ENCODE measurements around the gene ACTN4.

The ACTN4 gene

GRCh38 chr19:38660724-38661123 is 13.3 kb downstream of the ACTN4 start:
- no peak for DNase-seq (ENCODE audit: low read depth in 2 of 2, low spot score in 1 of 2)

DNA sequence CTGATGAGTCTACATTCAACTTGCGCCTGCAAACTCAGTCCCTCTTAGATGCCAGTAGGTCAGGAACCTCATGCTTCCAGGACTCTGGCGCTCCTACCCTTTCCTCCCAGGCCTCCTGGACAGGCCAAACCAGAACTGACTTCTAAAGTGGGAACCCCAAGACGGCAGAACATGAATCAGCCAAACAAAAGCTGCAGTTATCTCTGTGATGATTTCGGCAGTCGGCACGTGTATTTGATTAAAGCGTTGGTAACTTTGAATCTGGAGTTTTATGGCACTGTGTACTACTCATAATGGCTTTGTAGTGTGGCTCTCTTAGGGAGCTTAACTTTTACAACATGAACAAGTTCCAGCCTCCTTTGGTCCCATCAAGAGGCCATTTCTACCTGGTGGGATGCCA is 13.7 kb downstream of the ACTN4 start:
- no peak for DNase-seq (ENCODE audit: low read depth in 2 of 2, low spot score in 1 of 2)

- no peak for DNase-seq (ENCODE audit: low read depth in 2 of 2, low spot score in 1 of 2)
Observed at GRCh38 chr19:38661996-38662395, 14.5 kb downstream of the ACTN4 start.

DNA sequence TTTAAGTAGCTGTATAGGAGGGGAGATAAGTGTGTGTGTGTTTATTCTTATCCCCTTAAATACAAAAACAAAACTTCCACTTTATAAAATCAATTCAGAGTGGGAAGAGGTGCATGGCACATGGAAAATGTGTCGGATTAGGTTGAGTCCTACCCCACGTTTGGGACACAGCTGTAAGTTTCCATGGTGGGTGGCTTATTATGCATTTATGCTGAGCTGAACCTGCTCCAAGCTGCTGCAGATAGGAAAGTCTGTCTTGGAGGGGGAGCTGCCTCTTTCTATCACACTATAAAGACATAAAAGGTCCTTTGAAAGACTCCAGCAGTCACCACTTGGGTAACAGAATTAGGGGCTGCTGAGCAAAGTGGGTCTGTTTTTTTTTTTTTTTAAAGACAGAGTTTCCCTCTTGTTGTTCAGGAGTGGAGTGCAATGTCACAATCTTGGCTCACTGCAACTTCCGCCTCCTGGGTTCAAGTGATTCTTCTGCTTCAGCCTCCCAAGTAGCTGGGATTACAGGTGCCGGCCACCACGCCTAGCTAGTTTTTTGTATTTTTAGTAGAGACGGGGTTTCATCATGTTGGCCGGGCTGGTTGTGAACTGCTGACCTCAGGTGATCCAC is 15.2 kb downstream of the ACTN4 start:
- DNase-seq (ENCODE audit: low read depth in 2 of 2, low spot score in 1 of 2) = no peak

DNA sequence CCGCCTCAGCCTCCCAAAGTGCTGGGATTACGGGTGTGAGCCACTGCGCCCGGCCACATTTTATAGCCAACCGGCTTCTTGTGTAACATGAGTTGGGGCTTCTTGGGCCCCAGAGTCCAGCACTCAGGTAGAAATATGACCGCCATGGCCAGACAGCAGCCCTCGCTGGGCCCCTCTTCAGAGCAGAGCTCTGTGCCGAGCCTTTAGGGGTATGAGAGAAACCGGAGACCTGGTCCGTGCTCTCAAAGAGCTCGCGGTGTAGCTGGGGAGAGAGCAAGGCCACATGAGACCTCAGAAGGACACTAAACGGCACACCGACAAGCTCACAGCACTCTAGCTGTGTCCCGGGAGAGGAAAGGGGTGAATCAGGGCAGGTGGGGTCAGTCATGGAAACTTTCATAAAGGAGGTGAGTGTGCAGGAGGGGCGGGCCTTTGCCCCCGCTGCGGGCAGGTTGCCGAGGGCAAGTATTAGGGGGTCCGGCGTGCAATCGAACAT is 15.8 kb downstream of the ACTN4 start:
- DNase-seq (ENCODE audit: low read depth in 2 of 2, low spot score in 1 of 2) = no peak

DNA sequence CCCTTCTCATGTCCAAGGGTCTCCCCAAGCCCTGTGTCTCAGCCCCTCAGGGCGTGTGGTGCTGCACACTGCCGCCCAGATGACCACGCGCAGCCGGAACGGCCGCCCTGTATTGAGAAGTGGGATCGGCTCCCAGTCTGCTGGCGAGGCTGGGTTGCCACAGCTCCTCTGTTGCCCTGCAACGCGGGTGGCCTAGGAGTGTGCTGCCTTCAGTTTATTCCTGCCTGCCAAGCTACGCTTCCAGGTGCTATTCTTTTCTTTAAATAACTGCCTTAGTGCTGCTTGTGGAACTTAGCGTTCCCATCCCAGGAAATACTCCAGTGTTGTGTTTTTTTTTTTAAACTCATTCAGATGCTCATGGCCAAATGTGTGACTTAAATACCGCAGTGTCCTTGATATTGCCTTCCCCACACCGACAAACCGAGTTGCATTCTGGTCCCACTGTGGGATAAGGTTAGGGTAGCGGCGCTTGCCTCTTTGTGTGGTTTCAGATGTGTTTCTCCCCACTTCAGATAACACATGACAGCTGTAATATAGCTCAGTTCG is 16.6 kb downstream of the ACTN4 start:
- DNase-seq (ENCODE audit: low read depth in 2 of 2, low spot score in 1 of 2) = no peak

DNA sequence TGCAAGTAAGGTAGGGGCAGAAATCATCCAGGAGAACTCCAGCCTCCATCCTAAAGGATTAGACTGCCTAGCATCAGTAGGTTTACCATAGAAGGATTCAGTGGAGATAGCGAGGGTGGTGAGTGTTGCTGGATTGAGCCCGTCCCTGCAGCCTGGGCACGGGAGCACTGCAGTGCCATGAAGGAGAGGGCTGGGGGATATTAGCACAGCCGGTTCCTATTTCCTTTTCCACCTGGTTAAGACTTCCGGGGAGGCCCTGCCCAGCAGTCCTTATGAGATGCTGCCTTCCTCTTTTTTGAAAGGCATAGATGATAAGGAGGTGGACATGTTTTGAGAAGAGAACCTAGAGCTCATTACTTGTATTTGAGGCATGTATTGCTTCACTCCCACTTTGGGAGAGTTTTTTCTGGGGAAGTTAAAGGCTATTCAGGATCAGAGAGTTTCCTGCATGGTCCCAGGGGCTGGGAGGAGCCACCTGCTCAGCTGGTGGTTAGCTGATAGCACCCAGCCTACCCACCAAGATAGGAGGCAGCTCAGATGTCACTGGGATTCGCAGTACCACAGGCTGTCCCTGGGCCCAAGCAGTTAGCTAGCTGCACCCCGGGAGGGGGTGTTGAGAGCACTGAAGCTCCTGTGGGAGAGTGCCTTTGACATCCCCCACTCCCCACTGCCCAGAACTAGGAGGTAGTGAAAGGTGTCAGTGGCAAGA is 17.2 kb downstream of the ACTN4 start:
- DNase-seq (ENCODE audit: low read depth in 2 of 2, low spot score in 1 of 2) = no peak

DNA sequence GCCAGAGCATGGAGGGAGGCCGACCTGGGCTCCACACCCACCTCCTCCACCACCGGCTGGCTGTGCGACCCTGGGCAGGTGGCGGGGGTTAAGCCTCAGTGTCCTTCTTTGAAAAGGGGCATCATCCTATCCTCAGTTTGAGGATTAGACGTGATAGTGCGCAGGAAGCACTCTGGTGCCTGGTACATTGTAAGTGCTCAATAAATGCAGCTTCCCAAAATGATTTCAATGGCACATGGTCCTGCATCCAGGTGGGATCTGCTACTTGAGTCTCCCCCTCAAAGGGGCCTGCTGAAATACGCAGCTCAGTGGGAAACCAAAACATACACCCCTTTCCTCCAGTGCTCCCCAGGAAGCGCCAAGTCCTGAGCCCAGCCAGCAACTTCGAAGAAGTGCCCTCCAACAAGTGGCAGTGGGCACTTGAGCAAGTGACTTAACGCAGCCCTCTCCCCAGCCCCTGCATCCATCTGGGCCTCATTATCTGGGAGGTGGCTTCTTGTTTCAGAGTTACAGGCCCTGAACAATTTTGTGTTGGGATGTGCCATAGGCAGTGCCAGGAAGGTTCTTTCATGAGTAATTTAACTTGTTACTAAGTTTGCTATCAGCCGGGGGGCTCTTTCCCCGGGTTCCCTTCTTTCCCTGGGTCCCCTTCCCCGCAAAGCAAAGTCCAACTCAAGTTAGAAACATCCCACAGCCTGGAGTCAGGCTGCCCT is 17.9 kb downstream of the ACTN4 start:
- DNase-seq (ENCODE audit: low read depth in 2 of 2, low spot score in 1 of 2) = no peak

DNA sequence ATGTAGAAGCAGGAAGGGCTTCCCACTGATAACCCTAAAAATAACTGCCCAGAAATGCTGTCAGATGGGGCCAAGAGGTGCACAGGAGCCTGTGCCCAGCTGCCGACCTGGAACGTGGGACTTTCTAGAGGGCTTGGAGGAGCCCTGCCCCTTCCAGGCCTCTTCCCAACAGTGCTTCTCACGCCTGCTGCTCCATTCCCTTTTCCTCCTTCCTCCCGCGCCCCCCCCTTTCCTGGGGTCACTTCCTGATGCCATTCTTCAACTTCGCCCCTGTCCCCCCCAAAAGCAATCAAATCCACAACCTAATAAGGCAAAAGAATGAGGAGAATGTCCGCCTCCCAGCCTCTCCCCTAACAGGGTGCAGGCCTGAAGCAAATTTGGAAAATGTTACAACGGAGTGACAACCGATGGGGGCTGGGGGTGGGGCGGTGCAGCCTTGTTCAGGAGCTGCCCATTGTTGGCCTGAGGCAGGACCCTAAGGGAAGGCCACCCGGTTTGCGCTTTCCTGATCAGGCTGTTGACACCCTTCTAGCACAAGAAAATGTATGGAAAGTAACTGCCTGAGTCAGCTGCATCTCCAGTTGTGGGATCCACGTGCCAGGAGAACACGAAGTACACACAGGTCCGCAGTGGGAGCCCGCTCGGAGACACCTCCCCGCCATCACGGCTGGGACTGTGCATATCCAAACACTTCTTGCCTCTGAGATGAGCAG is 18.7 kb downstream of the ACTN4 start:
- DNase-seq (ENCODE audit: low read depth in 2 of 2, low spot score in 1 of 2) = no peak

GRCh38 chr19:38666663-38667511 is 19.4 kb downstream of the ACTN4 start:
- no peak for DNase-seq (ENCODE audit: low read depth in 2 of 2, low spot score in 1 of 2)

DNA sequence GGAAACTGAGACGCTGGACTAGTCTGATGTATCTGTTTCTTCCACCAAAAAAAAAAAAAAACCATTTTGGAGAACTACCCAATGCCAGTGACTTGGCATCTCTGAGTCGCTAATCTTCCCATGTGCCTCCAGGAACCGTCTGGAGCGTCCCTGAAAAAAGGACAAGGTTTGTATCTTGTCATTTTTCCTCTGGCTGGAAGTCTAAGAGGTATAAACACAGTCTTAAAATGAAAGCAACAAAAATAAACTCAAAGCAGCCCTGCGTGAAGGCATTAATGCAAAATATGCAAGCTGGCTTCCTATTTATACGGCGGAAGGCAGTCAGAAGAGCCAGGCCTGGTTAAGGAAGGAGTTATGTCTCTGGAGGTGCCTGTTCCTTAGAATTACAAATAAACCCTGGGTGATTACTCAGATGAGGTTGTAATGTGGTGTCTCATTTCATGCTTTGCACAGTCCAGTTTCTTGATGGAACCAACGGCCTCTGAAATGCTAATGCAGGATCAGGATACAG is 20.3 kb downstream of the ACTN4 start:
- DNase-seq (ENCODE audit: low read depth in 2 of 2, low spot score in 1 of 2) = no peak

DNA sequence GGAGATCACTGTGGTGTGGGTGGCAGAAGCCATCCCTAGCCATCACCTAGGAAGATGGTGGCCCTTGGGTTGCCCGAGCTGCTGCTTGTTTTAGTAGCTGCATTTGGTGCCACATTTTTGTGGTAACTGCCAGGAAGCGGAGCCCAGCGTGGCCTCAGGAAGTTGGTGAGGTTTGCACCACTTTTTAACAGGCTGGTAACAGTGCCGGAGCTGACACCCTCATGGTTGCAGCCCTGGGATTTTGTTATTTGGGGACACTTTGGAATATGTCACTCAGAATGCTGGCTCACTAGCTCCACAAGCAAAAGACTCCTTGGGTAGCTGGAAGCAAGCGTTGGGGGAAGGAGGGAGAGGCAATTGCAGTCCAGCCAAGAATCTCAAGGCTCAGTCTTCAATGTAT is 22.1 kb downstream of the ACTN4 start:
- no peak for DNase-seq (ENCODE audit: low read depth in 2 of 2, low spot score in 1 of 2)

DNA sequence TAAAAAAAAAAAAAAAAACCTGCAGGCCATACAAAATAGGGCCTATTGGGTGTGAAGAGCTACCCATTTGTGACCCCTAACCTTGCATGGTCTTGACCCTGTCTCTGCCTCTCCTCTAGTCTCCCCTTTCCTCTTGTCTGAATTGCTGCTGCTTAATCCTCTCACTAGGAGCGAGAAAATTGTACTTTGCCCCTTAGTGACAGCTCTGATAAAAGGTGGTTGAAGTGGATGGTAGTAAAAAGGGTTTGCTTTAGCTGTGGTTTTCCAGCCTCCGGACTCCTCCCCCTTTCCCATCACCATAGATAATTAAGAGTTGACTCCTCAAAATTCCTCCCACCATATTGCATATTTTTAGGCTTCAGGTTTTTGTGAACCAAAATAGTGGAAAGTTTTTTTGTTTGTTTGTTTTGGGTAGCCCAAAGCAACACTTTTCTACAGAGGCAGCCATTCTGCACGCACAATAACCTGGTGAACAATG is 23.5 kb downstream of the ACTN4 start:
- DNase-seq (ENCODE audit: low read depth in 2 of 2, low spot score in 1 of 2) = no peak

- no peak for DNase-seq (ENCODE audit: low read depth in 2 of 2, low spot score in 1 of 2)
Observed at GRCh38 chr19:38671654-38672053, 24.2 kb downstream of the ACTN4 start.

- DNase-seq (ENCODE audit: low read depth in 2 of 2, low spot score in 1 of 2) = no peak
Observed at GRCh38 chr19:38673030-38673429, 25.6 kb downstream of the ACTN4 start.

DNA sequence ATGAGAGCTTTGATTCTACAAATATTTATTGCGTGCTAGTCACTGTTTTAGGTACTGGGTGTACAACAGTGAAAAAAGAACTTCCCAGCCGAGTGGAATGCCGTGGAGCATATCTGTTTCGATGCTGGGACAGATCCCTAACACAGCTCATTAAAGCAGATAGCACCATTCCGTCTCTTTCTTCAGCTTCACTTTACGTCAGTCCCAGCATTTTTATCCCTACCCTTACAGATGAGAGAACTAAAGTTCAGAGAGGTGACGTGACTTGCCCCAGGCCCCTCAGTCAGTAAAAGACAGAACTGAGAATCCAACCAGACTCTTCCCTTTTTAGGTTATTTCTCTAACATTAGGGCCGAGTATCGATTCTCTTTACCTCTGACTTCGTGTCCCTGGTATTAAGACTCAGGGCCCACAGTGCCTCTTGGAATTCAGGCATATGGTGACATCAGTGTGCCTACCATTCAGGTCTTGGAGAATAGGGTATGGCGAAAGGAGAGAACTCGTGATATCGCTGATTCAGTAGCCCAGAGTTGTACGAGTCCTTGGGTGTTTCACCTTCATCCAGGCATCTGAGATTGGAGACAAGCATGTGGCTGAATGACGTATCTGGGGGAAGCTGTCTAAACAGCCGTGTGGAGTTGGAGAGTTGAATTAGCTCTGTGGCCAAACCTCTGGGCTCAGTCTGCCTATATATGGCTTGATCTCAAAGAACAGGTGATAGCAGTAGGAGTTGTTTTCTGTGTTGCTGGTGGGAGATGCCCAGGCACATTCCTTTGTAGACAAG is 27.1 kb downstream of the ACTN4 start:
- DNase-seq (ENCODE audit: low read depth in 2 of 2, low spot score in 1 of 2) = no peak

DNA sequence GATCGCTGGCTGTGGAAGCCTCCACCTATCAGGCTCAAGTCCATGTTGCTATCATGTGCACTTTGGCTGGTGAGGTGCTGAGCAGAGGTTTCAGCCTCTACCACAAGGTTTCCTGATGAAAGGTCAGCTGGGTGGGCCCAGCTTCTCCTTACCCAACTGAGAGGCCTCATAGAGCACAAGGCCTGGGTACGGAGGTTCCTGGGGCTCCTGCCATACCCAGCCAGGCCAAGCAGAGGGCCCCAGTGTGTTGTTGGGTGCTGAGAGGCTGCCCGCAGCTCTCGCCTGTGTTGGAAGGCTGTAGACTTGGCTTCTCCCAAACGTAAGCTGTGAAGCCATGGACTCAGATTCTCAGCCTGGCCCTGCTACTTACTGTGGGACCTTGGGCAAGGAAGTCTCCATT is 28.2 kb downstream of the ACTN4 start:
- no peak for DNase-seq (ENCODE audit: low read depth in 2 of 2, low spot score in 1 of 2)

DNA sequence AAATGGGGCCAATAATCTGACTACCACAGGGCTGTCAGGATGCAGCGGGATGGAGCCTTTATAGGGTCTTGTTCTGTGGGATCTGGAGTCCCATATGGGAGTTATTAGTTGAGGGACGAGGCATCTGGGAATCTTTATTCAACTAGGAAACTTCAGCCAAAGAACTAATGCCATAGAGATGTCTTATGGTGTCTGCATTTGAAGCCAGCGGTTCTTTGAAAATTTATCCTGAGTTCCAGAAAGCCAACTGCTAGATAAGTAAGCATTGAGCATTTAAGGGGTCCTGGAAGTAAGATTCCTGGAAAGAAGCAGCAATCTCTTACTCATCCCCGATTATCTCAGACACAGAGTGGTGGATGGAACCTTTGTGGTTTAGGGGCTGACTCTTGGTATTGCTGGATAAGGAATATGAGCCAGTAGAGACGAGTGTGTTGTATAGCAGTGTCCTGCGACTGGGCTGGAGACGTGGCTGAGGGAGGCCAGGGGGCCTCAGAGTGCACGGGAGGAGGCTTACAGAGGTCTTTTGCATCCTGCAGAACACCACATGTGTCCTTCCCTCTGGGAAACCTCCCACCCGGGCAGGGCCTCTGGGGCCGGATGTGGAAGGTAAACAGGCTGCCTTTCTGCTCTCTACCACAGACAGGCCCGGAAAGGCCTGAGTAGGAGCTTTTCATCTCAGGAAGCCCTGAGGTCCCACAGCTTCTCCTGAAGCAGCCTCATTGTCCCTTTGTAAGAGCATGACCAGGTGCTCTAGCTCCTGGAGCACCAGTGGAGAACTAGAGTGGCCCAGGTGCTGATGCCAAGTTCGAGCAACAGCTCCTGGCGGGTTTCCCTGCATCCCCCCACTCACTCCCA is 28.8 kb downstream of the ACTN4 start:
- no peak for DNase-seq (ENCODE audit: low read depth in 2 of 2, low spot score in 1 of 2)

Measured in stimulated activated CD8-positive, alpha-beta memory T cell treated with anti-CD3 and anti-CD28 coated beads, Interleukin-4, amount 100 ng/mL, for 4 hours (primary cell).